ENCODE measurements around the gene EXOC6B.
A peak's percentile ranks its signal among the peaks of the same experiment; 100 is the strongest.

The EXOC6B gene

GRCh38 chr2:72719416-72719815 is 106.4 kb downstream of the EXOC6B start:
- no peaks in the 10 kb centered on the region for H3K9me3 ChIP-seq (ENCODE audit: control insufficient read depth, insufficient read depth, low read depth, low read length)
- H3K4me3 ChIP-seq (ENCODE audit: low read depth, low read length) = no peak overlapping the region
- peaks cover 31% of the 10 kb centered on the region for H3K4me1 ChIP-seq (ENCODE audit: control insufficient read depth, insufficient read depth, low read length)
- TF ChIP-seq ZNF404 (tag by site-specific recombination; IDR thresholded peaks at IDR 0.05) (no peak), KLF9 (tag by site-specific recombination; IDR thresholded peaks at IDR 0.05; ENCODE audit: low read depth) (no peak), ZNF169 (tag by site-specific recombination; IDR thresholded peaks at IDR 0.05) (no peak), ZNF223 (tag by site-specific recombination; IDR thresholded peaks at IDR 0.05) (no peak), SP7 (tag by site-specific recombination; IDR thresholded peaks at IDR 0.05) (peak; percentile 92), SALL2 (tag by site-specific recombination; IDR thresholded peaks at IDR 0.05; ENCODE audit: borderline replicate concordance) (no peak), ZNF335 (tag by site-specific recombination; conservative IDR thresholded peaks at IDR 0.05) (0 out of 2 replicates have a peak, but pooled peaks have one; percentile 12), ZSCAN30 (tag by site-specific recombination; IDR thresholded peaks at IDR 0.05) (no peak), GFI1B (tag by site-specific recombination; IDR thresholded peaks at IDR 0.05) (no peak), KLF10 (tag by site-specific recombination; IDR thresholded peaks at IDR 0.05) (no peak), ZNF510 (tag by site-specific recombination; IDR thresholded peaks at IDR 0.05; ENCODE audit: insufficient replicate concordance) (no peak), ZNF248 (tag by site-specific recombination; IDR thresholded peaks at IDR 0.05) (no peak), ZNF518A (tag by site-specific recombination; conservative IDR thresholded peaks at IDR 0.05; ENCODE audit: low read depth) (no peak), ZNF830 (tag by site-specific recombination; IDR thresholded peaks at IDR 0.05; ENCODE audit: low read depth) (no peak), ZNF792 (tag by site-specific recombination; IDR thresholded peaks at IDR 0.05) (no peak), OSR2 (tag by site-specific recombination; IDR thresholded peaks at IDR 0.05) (no peak), ZNF596 (tag by site-specific recombination; IDR thresholded peaks at IDR 0.05) (no peak), ZNF558 (tag by site-specific recombination; IDR thresholded peaks at IDR 0.05) (no peak), PRDM6 (tag by site-specific recombination; IDR thresholded peaks at IDR 0.05) (peak; percentile 77), ZBTB17 (tag by site-specific recombination; IDR thresholded peaks at IDR 0.05) (0 out of 2 replicates have a peak, but pooled peaks have one; percentile 31), ZNF660 (tag by site-specific recombination; IDR thresholded peaks at IDR 0.05) (no peak), ZNF391 (tag by site-specific recombination; IDR thresholded peaks at IDR 0.05; ENCODE audit: borderline replicate concordance, low read depth) (no peak), ZNF26 (tag by site-specific recombination; IDR thresholded peaks at IDR 0.05) (no peak)
- TF ChIP-seq, protein P1, sequence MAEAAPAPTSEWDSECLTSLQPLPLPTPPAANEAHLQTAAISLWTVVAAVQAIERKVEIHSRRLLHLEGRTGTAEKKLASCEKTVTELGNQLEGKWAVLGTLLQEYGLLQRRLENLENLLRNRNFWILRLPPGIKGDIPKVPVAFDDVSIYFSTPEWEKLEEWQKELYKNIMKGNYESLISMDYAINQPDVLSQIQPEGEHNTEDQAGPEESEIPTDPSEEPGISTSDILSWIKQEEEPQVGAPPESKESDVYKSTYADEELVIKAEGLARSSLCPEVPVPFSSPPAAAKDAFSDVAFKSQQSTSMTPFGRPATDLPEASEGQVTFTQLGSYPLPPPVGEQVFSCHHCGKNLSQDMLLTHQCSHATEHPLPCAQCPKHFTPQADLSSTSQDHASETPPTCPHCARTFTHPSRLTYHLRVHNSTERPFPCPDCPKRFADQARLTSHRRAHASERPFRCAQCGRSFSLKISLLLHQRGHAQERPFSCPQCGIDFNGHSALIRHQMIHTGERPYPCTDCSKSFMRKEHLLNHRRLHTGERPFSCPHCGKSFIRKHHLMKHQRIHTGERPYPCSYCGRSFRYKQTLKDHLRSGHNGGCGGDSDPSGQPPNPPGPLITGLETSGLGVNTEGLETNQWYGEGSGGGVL (tag by site-specific recombination; IDR thresholded peaks at IDR 0.05) = no peak
- TF ChIP-seq, protein P2, sequence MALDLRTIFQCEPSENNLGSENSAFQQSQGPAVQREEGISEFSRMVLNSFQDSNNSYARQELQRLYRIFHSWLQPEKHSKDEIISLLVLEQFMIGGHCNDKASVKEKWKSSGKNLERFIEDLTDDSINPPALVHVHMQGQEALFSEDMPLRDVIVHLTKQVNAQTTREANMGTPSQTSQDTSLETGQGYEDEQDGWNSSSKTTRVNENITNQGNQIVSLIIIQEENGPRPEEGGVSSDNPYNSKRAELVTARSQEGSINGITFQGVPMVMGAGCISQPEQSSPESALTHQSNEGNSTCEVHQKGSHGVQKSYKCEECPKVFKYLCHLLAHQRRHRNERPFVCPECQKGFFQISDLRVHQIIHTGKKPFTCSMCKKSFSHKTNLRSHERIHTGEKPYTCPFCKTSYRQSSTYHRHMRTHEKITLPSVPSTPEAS (tag by site-specific recombination; IDR thresholded peaks at IDR 0.05) = no peak
- no peak overlapping the region for H3K27ac ChIP-seq (ENCODE audit: extremely low read depth, low read depth, low read length)
- CTCF ChIA-PET = interaction anchor here (0.6 to 1.0 kb wide), 6 partner anchors 23 to 1029 kb away, joined by 3 read pairs; no protein-coding TSS in a partner anchor
- peaks cover 6 to 10% of the 10 kb centered on the region in 2 experiments; a peak in 2 of 3 replicates for H3K36me3 ChIP-seq (ENCODE audit: control insufficient read depth in 2 of 2, insufficient read depth in 1 of 2, low read length in 2 of 2)
- POLR2A ChIA-PET = no interaction called here
